HCT116 (cell line): ENCODE results near the gene ANO2. TPM values are rescaled to one million over a fixed set of nuclear protein-coding genes. Genes with fewer than 3 reads are reported as not detected.

Experiments used
- ATAC-seq: fragments of 200-7000 bp; cut with Tn5 transposase; 2 replicates; pipeline ENCODE4 v1.9.1; 2020; ENCODE audit warnings: mild to moderate bottlenecking, moderate library complexity
- BruUV-seq: library from RNA; stranded (reverse); fragments of 400-500 nt; replicated peaks from 2 replicates; lab custom pipeline; 2021; lab: Mats Ljungman, UMichigan
- CTCF ChIA-PET: fragments of 300-600 bp; sonication (Branson Sonifier 250); formaldehyde crosslinking; loops from one replicate; lab custom pipeline; 2021; ENCODE audit warnings: antibody characterized with exemption; lab: Charles Lee
- POLR2A ChIA-PET: fragments of 300-600, 350-600 bp; sonication (Branson Sonifier 250); formaldehyde crosslinking; loops from one replicate; lab custom pipeline; 2021; ENCODE audit warnings: antibody characterized with exemption; lab: Charles Lee
- RAD21 ChIA-PET, 2 experiments: fragments of 300-600 bp; sonication (Branson Sonifier 250); formaldehyde crosslinking; loops; one replicate each; lab custom pipeline; 2023; ENCODE audit warnings: low total read pairs in 2 of 2; ENCODE audit not compliant: uncharacterized antibody in 2 of 2, unreplicated experiment in 2 of 2, low non-redundant PET in 1 of 2; lab: Charles Lee
- DNase-seq: peaks from one replicate; pipeline ENCODE4 v3.0.0-alpha.2; 2010; ENCODE audit warnings: low read depth, low spot score
- H2AFZ ChIP-seq: fragments of 200-600 bp; shearing (Covaris generic), sonication (generic); 2 replicates; pipeline ENCODE4 v1.6.1; 2017; ENCODE audit warnings: low read depth, mixed run types, mixed read lengths, antibody characterized with exemption, low read length; ENCODE audit not compliant: poor library complexity, severe bottlenecking
- H3K27ac ChIP-seq: 2 replicates; pipeline ENCODE4 v1.5.1; 2012; ENCODE audit warnings: low read depth, low read length
- H3K27me3 ChIP-seq: fragments of 200-600 bp; sonication (generic); 2 replicates; pipeline ENCODE4 v1.6.1; 2016; ENCODE audit warnings: mixed run types, low read length, mixed read lengths; ENCODE audit not compliant: insufficient read depth
- H3K36me3 ChIP-seq, 2 experiments: fragments of 200-500 bp in 1 of 2; fragments of 200-600 bp in 1 of 2; sonication (Bioruptor generic) in 1 of 2; sonication (generic) in 1 of 2; 2 replicates each; pipeline versions ENCODE4 v1.5.1 to v1.6.1; 2014 to 2016; ENCODE audit warnings: low read length in 2 of 2, inconsistent platforms in 1 of 2, mixed read lengths in 1 of 2, mixed run types in 1 of 2; ENCODE audit not compliant: insufficient read depth in 2 of 2, control insufficient read depth in 1 of 2
- H3K4me1 ChIP-seq, 2 experiments: fragments of 200-600 bp in 1 of 2; sonication (generic) in 1 of 2; 2 replicates each; pipeline versions ENCODE4 v1.5.1 to v1.6.1; 2012 to 2017; ENCODE audit warnings: low read length in 2 of 2, inconsistent platforms in 1 of 2, mild to moderate bottlenecking in 1 of 2, mixed read lengths in 1 of 2, mixed run types in 1 of 2, moderate library complexity in 1 of 2; ENCODE audit not compliant: insufficient read depth in 2 of 2, control insufficient read depth in 1 of 2
- H3K4me2 ChIP-seq: fragments of 200-600 bp; sonication (generic); 2 replicates; pipeline ENCODE4 v1.6.1; 2017; ENCODE audit warnings: mixed run types, low read length, mixed read lengths
- H3K4me3 ChIP-seq, 2 experiments: fragments of 200-600 bp in 1 of 2; sonication (generic) in 1 of 2; replicated peaks in 1 of 2; 2 replicates each; pipeline ENCODE4 v1.5.1; 2011 to 2016; ENCODE audit warnings: low read length in 2 of 2, control low read depth in 1 of 2, low read depth in 1 of 2, mild to moderate bottlenecking in 1 of 2, mixed read lengths in 1 of 2, mixed run types in 1 of 2
- H3K79me2 ChIP-seq: fragments of 200-600 bp; sonication (generic); 2 replicates; pipeline ENCODE4 v1.6.1; 2017; ENCODE audit warnings: mild to moderate bottlenecking, mixed run types, low read length, moderate library complexity, mixed read lengths; ENCODE audit not compliant: insufficient read depth
- H3K9ac ChIP-seq: fragments of 200-600 bp; sonication (generic); 2 replicates; pipeline ENCODE4 v1.6.1; 2016; ENCODE audit warnings: low read length, mixed read lengths
- H3K9me2 ChIP-seq: fragments of 200-600 bp; sonication (generic), shearing (Covaris generic); 2 replicates; pipeline ENCODE4 v1.6.1; 2017; ENCODE audit warnings: mixed run types, mild to moderate bottlenecking, moderate library complexity; ENCODE audit not compliant: insufficient read depth
- H3K9me3 ChIP-seq, 2 experiments: fragments of 200-500 bp in 1 of 2; fragments of 200-600 bp in 1 of 2; sonication (Bioruptor generic) in 1 of 2; sonication (generic) in 1 of 2; 2 replicates each; pipeline ENCODE4 v1.6.1; 2014 to 2017; ENCODE audit warnings: low read length in 2 of 2, mixed read lengths in 2 of 2, inconsistent platforms in 1 of 2, low read depth in 1 of 2, mild to moderate bottlenecking in 1 of 2, mixed run types in 1 of 2, moderate library complexity in 1 of 2; ENCODE audit not compliant: control insufficient read depth in 1 of 2, insufficient read depth in 1 of 2
- H4K20me1 ChIP-seq: fragments of 200-600 bp; sonication (generic), shearing (Covaris generic); 2 replicates; pipeline ENCODE4 v1.6.1; 2017; ENCODE audit warnings: mixed run types, mild to moderate bottlenecking, moderate library complexity; ENCODE audit not compliant: insufficient read depth
- ATF3 ChIP-seq: IDR thresholded peaks from 2 replicates; pipeline ENCODE4 v1.6.1; 2012
- CBX3 ChIP-seq: IDR thresholded peaks from 2 replicates; pipeline ENCODE4 v1.6.1; 2012; ENCODE audit warnings: low read depth
- CTCF ChIP-seq, 3 experiments: fragments of 200-600 bp in 1 of 3; sonication (generic) in 1 of 3; IDR thresholded peaks in 2 of 3; conservative IDR thresholded peaks in 1 of 3; 2 replicates each; pipeline ENCODE4 v1.5.1; 2012 to 2017; ENCODE audit warnings: low read depth in 2 of 3, low read length in 2 of 3, antibody characterized with exemption in 1 of 3, borderline replicate concordance in 1 of 3, control low read depth in 1 of 3, mild to moderate bottlenecking in 1 of 3, mixed read lengths in 1 of 3, mixed run types in 1 of 3, moderate library complexity in 1 of 3; ENCODE audit not compliant: insufficient read depth in 1 of 3
- ELF1 ChIP-seq: IDR thresholded peaks from 2 replicates; pipeline ENCODE4 v1.6.1; 2012; ENCODE audit warnings: low read depth, borderline replicate concordance
- EZH2 ChIP-seq: fragments of 200-600 bp; sonication (generic); IDR thresholded peaks from 2 replicates; pipeline ENCODE4 v1.6.1; 2017; ENCODE audit warnings: antibody characterized with exemption, mixed run types
- EZH2phosphoT487 ChIP-seq: fragments of 200-600 bp; IDR thresholded peaks from 2 replicates; pipeline ENCODE4 v1.6.1; 2018; ENCODE audit warnings: antibody characterized with exemption, borderline replicate concordance
- JUND ChIP-seq: IDR thresholded peaks from 2 replicates; pipeline ENCODE4 v1.6.1; 2012
- MAX ChIP-seq: IDR thresholded peaks from 2 replicates; pipeline ENCODE4 v1.6.1; 2012
- POLR2A ChIP-seq: IDR thresholded peaks from 2 replicates; pipeline ENCODE4 v1.7.0; 2011; ENCODE audit warnings: borderline replicate concordance; ENCODE audit not compliant: insufficient read depth, insufficient read length; ENCODE audit errors: extremely low read depth
- SIN3A ChIP-seq: IDR thresholded peaks from 2 replicates; pipeline ENCODE4 v1.6.1; 2012; ENCODE audit warnings: low read depth
- SP1 ChIP-seq: IDR thresholded peaks from 2 replicates; pipeline ENCODE4 v1.6.1; 2012; ENCODE audit warnings: low read depth
- SRF ChIP-seq: IDR thresholded peaks from 2 replicates; pipeline ENCODE4 v1.6.1; 2012; ENCODE audit warnings: low read depth
- ZFX ChIP-seq: fragments of 450-650 bp; IDR thresholded peaks from 2 replicates; pipeline ENCODE4 v1.6.1; 2017
- ZNF274 ChIP-seq: fragments of 200-500 bp; sonication (Bioruptor generic); IDR thresholded peaks from 2 replicates; pipeline ENCODE4 v1.6.1; 2014; ENCODE audit warnings: mild to moderate bottlenecking, low read depth, low read length, inconsistent platforms
- intact Hi-C: fragments of 100-400 bp; cut with micrococcal nuclease; formaldehyde crosslinking; loops from 2 replicates; pipeline ENCODE4 v1.10.0; 2022
- total RNA-seq: library from RNA; stranded (reverse); gene quantifications from one replicate; pipeline ENCODE4 v1.2.1, GENCODE V29; 2021; ENCODE audit not compliant: unreplicated experiment

The ANO2 gene
- total RNA-seq, 1 experiment from 2014 or later: not detected

GRCh38 chr12:5656836-5657235 lies 288.2 kb downstream of the ANO2 start:
- ChIA-PET CTCF (no interaction called here), POLR2A (no interaction called here), RAD21 (no interaction called here)
- BruUV-seq: no TSS peak
- Histone ChIP-seq H3K4me1 (no peaks in the 10 kb centered on the region), H3K9me2 (no peaks in the 10 kb centered on the region), H4K20me1 (no peaks in the 10 kb centered on the region), H3K4me3 (no peak overlapping the region), H3K79me2 (no peaks in the 10 kb centered on the region), H2AFZ (no peak overlapping the region), H3K36me3 (no peaks in the 10 kb centered on the region), H3K9me3 (no peaks in the 10 kb centered on the region), H3K4me2 (no peak overlapping the region), H3K9ac (no peak overlapping the region), H3K27me3 (peaks cover 35% of the 10 kb centered on the region), H3K27ac (no peak overlapping the region)
- ATAC-seq: no peak
- no peak for DNase-seq
- intact Hi-C loops: no loop called here
- no peak for TF ChIP-seq SP1
- no peak for TF ChIP-seq CBX3
- no peak for TF ChIP-seq ELF1

- no peak overlapping the region for H3K4me2 ChIP-seq
- ChIA-PET POLR2A (no interaction called here), CTCF (no interaction called here), RAD21 (no interaction called here)
- H3K9me3 ChIP-seq: no peaks in the 10 kb centered on the region
- no peaks in the 10 kb centered on the region for H3K9me2 ChIP-seq
- no peak for TF ChIP-seq SRF
- H3K4me1 ChIP-seq: no peaks in the 10 kb centered on the region
- no peak overlapping the region for H3K4me3 ChIP-seq
- no peak for DNase-seq
- H3K9ac ChIP-seq: no peak overlapping the region
- H4K20me1 ChIP-seq: no peaks in the 10 kb centered on the region
- H3K36me3 ChIP-seq: no peaks in the 10 kb centered on the region
- H3K27ac ChIP-seq: no peak overlapping the region
- ATAC-seq: no peak
- H3K27me3 ChIP-seq: peaks cover 48% of the 10 kb centered on the region
- intact Hi-C loops: no loop called here
- BruUV-seq: no TSS peak
- H2AFZ ChIP-seq: no peak overlapping the region
- H3K79me2 ChIP-seq: no peaks in the 10 kb centered on the region
Observed at GRCh38 chr12:5655120-5655519, 289.9 kb downstream of the ANO2 start.

GRCh38 chr12:5654019-5654418 lies 291.0 kb downstream of the ANO2 start:
- Histone ChIP-seq H3K9me2 (no peaks in the 10 kb centered on the region), H3K27me3 (peaks cover 56% of the 10 kb centered on the region), H3K4me1 (no peaks in the 10 kb centered on the region), H3K27ac (no peak overlapping the region), H4K20me1 (no peaks in the 10 kb centered on the region), H2AFZ (no peak overlapping the region), H3K79me2 (no peaks in the 10 kb centered on the region), H3K4me2 (no peak overlapping the region), H3K36me3 (no peaks in the 10 kb centered on the region), H3K4me3 (no peak overlapping the region), H3K9me3 (no peaks in the 10 kb centered on the region), H3K9ac (no peak overlapping the region)
- CTCF ChIA-PET: no interaction called here
- DNase-seq (no peak), ATAC-seq (no peak)
- RAD21 ChIA-PET: no interaction called here
- intact Hi-C loops: no loop called here
- BruUV-seq: no TSS peak
- POLR2A ChIA-PET: no interaction called here
- TF ChIP-seq JUND: no peak
- no peak for TF ChIP-seq POLR2A
- no peak for TF ChIP-seq ATF3
- no peak for TF ChIP-seq SRF
- no peak for TF ChIP-seq CBX3
- TF ChIP-seq MAX: no peak
- TF ChIP-seq ELF1: no peak
- TF ChIP-seq ZFX: no peak
- TF ChIP-seq EZH2: no peak
- TF ChIP-seq SIN3A: no peak
- no peak for TF ChIP-seq CTCF (IDR thresholded peaks at IDR 0.05 in 2 of 3, conservative IDR thresholded peaks at IDR 0.05 in 1 of 3; ENCODE audit: borderline replicate concordance in 1 of 3, insufficient read depth in 1 of 3, low read depth in 2 of 3, low read length in 2 of 3)
- no peak for TF ChIP-seq ZNF274
- TF ChIP-seq EZH2phosphoT487: no peak
